GM12873 (cell line): Measurements from ENCODE around the gene CD99.
"Not testable (repeated sequence)": the region's sequence is repeated elsewhere in the genome, so short reads cannot be mapped to it uniquely, and the experiment has no call there.

Experiments
- TF ChIP-seq, protein P1 (sequence below): IDR thresholded peaks from 2 replicates; pipeline ENCODE4 v1.5.1; 2012; ENCODE audit warnings: low read depth, mild to moderate bottlenecking, moderate library complexity, low read length, control low read depth; ENCODE audit not compliant: insufficient read depth; ENCODE audit errors: missing control alignments

CD99 gene

DNA sequence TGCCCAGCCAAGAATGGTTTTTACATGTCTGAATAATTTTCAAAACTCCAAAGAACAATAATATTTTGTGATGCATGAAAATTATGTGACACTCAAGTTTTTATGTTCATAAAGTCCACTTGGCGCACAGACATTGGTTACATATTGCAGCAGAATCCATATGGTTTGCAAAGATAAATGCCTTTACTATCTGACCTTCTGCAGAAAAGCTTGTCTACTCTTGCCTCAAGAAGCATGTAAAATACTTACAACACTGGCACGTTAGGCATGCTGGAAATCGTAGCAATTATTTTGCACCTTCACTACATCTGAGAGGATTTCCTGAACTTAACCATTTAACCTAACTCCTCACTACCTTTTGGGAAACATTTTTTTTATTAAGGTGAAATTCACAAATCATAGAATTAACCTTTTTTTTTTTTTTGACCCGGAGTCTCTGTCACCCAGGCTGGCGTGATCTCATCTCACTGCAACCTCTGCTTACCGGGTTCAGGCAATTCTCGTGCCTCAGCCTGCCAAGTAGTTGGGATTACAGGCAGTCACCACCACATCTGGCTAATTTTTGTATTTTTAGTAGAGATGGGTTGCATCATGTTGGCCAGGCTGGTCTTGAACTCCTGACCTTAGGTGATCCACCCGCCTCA lies 57.2 kb downstream of the CD99 start:
- TF ChIP-seq, protein P1, sequence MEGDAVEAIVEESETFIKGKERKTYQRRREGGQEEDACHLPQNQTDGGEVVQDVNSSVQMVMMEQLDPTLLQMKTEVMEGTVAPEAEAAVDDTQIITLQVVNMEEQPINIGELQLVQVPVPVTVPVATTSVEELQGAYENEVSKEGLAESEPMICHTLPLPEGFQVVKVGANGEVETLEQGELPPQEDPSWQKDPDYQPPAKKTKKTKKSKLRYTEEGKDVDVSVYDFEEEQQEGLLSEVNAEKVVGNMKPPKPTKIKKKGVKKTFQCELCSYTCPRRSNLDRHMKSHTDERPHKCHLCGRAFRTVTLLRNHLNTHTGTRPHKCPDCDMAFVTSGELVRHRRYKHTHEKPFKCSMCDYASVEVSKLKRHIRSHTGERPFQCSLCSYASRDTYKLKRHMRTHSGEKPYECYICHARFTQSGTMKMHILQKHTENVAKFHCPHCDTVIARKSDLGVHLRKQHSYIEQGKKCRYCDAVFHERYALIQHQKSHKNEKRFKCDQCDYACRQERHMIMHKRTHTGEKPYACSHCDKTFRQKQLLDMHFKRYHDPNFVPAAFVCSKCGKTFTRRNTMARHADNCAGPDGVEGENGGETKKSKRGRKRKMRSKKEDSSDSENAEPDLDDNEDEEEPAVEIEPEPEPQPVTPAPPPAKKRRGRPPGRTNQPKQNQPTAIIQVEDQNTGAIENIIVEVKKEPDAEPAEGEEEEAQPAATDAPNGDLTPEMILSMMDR, result no peak

DNA sequence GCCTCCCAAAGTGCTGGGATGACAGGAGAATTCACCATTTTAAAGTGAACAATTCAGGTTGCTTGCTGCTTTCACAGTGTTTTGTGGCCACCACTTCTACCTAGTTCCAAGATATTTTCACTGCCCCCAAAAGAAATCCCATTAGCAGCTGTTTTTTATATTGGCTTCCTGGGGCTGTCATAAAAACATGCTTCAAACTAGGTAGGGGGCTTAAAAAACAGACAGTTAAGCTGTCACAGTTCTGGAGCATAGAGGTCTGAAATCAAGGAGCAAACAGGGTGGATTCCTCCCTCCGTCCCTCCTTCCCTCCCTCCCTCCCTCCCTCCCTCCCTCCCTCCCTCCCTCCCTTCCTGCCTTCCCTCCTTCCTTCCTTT lies 57.7 kb downstream of the CD99 start:
- TF ChIP-seq, protein P1, result no peak

DNA sequence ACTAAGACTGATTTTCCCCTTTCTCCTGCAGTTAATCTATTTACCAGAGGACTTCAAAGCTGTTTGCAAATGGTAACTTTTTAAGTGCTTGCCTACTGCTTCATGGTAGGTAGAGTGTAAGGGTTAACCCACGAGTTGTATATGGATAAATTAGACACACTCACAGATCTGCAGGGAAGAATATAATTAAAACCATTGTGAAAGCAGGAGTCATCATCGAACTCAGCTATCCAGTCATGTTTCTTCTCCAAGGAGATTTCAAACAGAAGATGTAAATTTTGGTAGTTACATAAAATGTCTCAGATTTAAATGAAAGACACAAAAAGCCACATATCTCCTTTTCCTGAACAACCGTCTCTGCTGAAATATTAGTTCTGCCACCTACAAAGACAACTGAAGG lies 60.2 kb downstream of the CD99 start:
- TF ChIP-seq, protein P1, result no peak

DNA sequence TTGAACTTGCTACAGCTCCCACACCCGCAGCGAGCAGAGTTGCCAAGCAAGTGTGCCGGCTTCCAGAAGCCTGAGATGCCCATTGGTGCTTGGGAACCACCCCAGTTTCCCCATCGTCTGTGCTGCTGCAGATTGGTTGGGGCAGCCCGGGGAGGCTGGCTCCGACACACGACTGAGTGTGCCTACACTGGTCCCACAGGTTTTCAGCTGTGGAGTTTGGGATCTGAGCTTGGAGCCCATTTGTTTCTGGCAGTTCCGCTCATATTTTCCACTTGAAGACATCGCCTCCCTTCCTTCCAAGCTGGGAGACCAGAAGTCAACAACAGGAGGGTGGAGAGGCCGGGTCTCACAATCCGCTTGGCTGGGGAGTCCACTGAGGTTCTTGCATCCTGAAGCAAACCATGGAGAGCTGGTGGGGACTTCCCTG lies 60.8 kb downstream of the CD99 start, which contains the start of gene XG:
Gene XG, plus strand, starts transcription at position 167 of the 427 bp plus-strand sequence. Its CDS starts 235 bp downstream, at position 402.
- TF ChIP-seq, protein P1, result not testable (repeated sequence)

DNA sequence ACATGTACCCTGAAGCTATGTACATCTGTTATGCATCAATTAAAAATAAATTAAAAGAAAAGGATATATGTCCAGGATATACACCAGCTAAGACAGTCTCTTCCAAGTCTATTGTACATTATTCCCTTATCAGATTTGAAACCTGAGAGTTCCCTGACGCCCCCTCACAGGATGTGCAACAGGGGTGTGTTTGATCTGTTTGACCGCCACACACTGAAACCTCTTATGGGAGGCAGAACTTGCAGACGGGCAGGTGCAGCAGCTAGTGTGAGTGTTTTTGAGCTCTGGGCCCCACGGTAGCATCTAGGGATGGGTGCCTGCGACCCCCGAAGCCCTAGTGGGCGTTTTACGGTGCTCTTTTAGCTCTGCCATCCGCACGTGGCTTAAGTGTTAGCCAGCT lies 65.5 kb downstream of the CD99 start:
- TF ChIP-seq, protein P1, result no peak

DNA sequence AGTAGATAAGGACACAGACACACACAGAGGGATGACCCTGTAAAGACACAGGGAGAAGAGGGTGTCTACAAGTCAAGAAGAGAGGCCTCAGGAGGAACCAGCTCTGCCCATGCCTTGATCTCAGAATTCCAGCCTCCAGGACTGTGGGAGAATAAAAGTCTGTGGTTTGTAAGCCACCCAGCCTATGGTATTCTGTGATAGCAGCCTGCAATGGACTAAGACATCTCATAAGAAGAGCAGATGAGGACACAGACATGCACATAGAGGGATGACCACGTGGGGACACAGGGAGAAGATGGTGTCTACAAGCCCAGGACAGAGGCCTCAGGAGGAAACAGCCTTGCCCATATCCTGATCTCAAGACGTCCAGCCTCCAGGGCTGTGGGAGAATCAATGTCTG lies 70.2 kb downstream of the CD99 start:
- TF ChIP-seq, protein P1, result no peak

DNA sequence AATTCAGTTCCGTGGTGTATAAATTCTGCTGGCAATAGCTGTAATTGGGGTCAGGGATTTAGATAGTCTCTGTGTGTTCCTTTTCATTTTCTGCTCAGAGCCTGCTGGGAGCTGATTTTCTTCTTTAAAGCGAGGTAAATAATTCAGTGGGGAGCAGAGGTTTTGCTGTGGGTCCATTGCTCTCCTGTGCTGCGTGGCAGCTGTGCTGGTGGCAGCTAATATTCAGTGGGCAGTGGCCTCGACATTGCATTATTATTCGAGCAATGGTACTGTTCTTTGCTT lies 74.4 kb downstream of the CD99 start:
- TF ChIP-seq, protein P1, result no peak

DNA sequence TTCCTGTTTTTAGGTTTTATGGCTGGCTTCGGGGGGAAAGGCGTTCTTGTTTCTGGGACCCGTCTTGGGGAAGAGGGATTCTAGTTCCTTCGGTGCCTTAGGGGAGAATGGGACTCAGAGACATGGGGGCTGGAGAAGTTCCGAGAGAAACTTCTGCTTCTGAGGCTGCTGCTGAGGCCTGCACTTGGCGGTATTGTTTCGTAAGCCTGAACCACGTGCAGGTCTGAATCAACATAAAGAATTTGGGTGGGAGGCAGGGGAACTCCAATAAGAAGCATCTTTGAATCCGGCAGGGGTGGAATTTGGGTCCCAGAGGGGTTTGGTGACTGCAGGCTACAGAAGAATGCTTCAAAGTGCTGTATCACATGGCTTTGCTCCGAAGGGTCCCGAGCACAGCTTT lies 75.8 kb downstream of the CD99 start:
- TF ChIP-seq, protein P1, result no peak
